Epithelial cell of proximal tubule (primary cell): Measurements from ENCODE around the gene CDC123. TPM values are rescaled to one million over a fixed set of nuclear protein-coding genes. Genes with fewer than 3 reads are reported as not detected.
"Not testable (repeated sequence)": the region's sequence is repeated elsewhere in the genome, so short reads cannot be mapped to it uniquely, and the experiment has no call there.

ENCODE experiments used
- DNase-seq: peaks from one replicate; pipeline ENCODE4 v3.0.0-alpha.2; 2011; ENCODE audit warnings: low read depth
- H3K4me3 ChIP-seq: 2 replicates; pipeline ENCODE4 v1.5.1; 2011; ENCODE audit warnings: low read depth, mild to moderate bottlenecking, low read length
- CTCF ChIP-seq: conservative IDR thresholded peaks from 2 replicates; pipeline ENCODE4 v1.5.1; 2012; ENCODE audit warnings: low read depth, mild to moderate bottlenecking, low read length
- total RNA-seq: library from RNA; depleted of rRNA; stranded (reverse); fragments of >200 nt; gene quantifications from 2 replicates; pipeline ENCODE4 v1.2.3, GENCODE V29; 2015

The CDC123 gene
- total RNA-seq, 1 donor from 2014 or later, result 96.5 TPM

GRCh38 chr10:12214093-12214492 is 18.1 kb downstream of the CDC123 start:
- H3K4me3 ChIP-seq, result no peak overlapping the region
- no peak for DNase-seq
- no peak for TF ChIP-seq CTCF

- no peak overlapping the region for H3K4me3 ChIP-seq
- TF ChIP-seq CTCF, result peak; percentile 81
- no peak for DNase-seq
Measured at GRCh38 chr10:12214763-12215218, 18.8 kb downstream of the CDC123 start.

GRCh38 chr10:12218991-12219390 is 23.0 kb downstream of the CDC123 start:
- H3K4me3 ChIP-seq, result no peak overlapping the region
- no peak for DNase-seq
- no peak for TF ChIP-seq CTCF

- no peak for DNase-seq
- H3K4me3 ChIP-seq, result no peak overlapping the region
- TF ChIP-seq CTCF, result no peak
Measured at GRCh38 chr10:12221323-12222298, 25.6 kb downstream of the CDC123 start.

GRCh38 chr10:12225444-12225843 is 29.5 kb downstream of the CDC123 start:
- no peak for DNase-seq
- TF ChIP-seq CTCF, result no peak
- H3K4me3 ChIP-seq, result no peak overlapping the region

- DNase-seq, H3K4me3 ChIP-seq: not testable (repeated sequence)
Measured at GRCh38 chr10:12226438-12226837, 30.4 kb downstream of the CDC123 start.

- TF ChIP-seq CTCF, result no peak
- H3K4me3 ChIP-seq, result no peak overlapping the region
- no peak for DNase-seq
Measured at GRCh38 chr10:12228851-12229250, 32.9 kb downstream of the CDC123 start.

- DNase-seq, H3K4me3 ChIP-seq: not testable (repeated sequence)
Measured at GRCh38 chr10:12234687-12235086, 38.7 kb downstream of the CDC123 start.
